IMR-90 (cell line): ENCODE results near the gene MICOS13.

ENCODE experiments used
- BHLHE40 ChIP-seq: fragments of 150-350 bp; IDR thresholded peaks from 2 replicates; pipeline ENCODE4 v1.6.1; 2016; ENCODE audit warnings: mild to moderate bottlenecking, low read depth, low read length
- ELK1 ChIP-seq: fragments of 150-350 bp; IDR thresholded peaks from 2 replicates; pipeline ENCODE4 v1.6.1; 2016; ENCODE audit warnings: low read depth, mild to moderate bottlenecking, low read length, moderate library complexity, borderline replicate concordance
- POLR2A ChIP-seq: IDR thresholded peaks from 2 replicates; pipeline ENCODE4 v1.6.1; 2012; ENCODE audit warnings: mild to moderate bottlenecking, low read depth, low read length
- TF ChIP-seq, protein P1 (sequence below): conservative IDR thresholded peaks from 2 replicates; pipeline ENCODE4 v1.5.1; 2012; ENCODE audit warnings: mild to moderate bottlenecking, low read depth, low read length, improper control_type of control experiment
- TF ChIP-seq, protein P2 (sequence below): fragments of 150-350 bp; IDR thresholded peaks from 2 replicates; pipeline ENCODE4 v1.6.1; 2017; ENCODE audit warnings: mild to moderate bottlenecking, antibody characterized with exemption, low read length, low read depth

DNA sequence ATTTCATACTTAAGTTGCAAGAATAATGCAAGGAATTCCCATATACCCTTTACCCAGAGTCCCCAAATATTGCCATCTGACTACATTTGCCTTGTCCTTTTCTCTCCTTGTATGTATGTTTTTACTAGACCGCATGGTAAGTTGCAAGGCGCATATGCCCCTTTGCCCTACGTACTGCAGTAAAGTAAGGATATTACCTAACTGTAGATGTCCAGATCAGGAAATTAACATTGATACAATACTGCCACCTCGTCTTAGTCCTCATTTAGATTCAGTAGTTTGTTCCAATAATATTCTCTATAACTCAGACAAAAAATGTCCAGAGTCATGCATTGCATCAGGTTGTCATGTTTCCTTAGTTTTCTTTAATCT is 48.1 kb downstream of the MICOS13 start:
- TF ChIP-seq POLR2A (no peak), ELK1 (no peak), BHLHE40 (no peak)
- TF ChIP-seq, protein P1, sequence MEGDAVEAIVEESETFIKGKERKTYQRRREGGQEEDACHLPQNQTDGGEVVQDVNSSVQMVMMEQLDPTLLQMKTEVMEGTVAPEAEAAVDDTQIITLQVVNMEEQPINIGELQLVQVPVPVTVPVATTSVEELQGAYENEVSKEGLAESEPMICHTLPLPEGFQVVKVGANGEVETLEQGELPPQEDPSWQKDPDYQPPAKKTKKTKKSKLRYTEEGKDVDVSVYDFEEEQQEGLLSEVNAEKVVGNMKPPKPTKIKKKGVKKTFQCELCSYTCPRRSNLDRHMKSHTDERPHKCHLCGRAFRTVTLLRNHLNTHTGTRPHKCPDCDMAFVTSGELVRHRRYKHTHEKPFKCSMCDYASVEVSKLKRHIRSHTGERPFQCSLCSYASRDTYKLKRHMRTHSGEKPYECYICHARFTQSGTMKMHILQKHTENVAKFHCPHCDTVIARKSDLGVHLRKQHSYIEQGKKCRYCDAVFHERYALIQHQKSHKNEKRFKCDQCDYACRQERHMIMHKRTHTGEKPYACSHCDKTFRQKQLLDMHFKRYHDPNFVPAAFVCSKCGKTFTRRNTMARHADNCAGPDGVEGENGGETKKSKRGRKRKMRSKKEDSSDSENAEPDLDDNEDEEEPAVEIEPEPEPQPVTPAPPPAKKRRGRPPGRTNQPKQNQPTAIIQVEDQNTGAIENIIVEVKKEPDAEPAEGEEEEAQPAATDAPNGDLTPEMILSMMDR, result no peak
- TF ChIP-seq, protein P2, sequence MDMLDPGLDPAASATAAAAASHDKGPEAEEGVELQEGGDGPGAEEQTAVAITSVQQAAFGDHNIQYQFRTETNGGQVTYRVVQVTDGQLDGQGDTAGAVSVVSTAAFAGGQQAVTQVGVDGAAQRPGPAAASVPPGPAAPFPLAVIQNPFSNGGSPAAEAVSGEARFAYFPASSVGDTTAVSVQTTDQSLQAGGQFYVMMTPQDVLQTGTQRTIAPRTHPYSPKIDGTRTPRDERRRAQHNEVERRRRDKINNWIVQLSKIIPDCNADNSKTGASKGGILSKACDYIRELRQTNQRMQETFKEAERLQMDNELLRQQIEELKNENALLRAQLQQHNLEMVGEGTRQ, result no peak
